ENCODE results near the gene HDGFL3.

DNA sequence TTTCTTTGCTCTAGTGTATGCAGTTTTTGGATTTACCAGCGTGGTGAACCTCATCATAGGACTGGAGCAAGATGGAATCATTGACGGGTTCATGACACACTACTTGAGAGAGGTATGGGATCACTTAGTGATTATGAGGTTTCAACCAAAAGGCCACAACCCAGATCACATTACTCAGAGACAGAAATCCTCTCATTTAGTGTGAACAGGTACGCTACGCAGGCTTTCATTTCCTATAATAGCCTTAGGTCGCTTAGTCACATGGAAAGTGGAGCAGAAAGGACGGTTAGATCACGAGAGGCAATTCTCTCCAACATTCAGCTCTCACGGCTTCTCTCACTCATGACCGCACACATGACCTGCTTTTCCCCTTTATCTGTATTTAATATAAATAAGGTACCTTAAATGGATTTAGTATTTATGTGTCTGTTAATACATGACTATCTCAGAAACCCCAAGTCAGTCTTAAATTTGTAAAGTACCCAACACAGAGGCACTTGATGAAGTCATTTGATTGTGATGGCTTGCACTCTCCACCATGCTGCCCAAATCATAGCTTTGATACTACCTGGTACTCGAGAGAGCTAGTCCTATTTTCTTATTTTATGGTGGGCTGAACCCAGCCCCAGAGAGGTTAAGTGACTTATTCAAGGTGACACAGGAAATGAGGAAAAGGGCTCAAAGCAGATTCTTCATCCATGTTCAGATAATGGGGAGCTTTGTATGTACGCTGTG is 91.6 kb downstream of the HDGFL3 start:
- TF ChIP-seq, protein P1, sequence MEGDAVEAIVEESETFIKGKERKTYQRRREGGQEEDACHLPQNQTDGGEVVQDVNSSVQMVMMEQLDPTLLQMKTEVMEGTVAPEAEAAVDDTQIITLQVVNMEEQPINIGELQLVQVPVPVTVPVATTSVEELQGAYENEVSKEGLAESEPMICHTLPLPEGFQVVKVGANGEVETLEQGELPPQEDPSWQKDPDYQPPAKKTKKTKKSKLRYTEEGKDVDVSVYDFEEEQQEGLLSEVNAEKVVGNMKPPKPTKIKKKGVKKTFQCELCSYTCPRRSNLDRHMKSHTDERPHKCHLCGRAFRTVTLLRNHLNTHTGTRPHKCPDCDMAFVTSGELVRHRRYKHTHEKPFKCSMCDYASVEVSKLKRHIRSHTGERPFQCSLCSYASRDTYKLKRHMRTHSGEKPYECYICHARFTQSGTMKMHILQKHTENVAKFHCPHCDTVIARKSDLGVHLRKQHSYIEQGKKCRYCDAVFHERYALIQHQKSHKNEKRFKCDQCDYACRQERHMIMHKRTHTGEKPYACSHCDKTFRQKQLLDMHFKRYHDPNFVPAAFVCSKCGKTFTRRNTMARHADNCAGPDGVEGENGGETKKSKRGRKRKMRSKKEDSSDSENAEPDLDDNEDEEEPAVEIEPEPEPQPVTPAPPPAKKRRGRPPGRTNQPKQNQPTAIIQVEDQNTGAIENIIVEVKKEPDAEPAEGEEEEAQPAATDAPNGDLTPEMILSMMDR (IDR thresholded peaks at IDR 0.05), result no peak
- TF ChIP-seq EZH2 (IDR thresholded peaks at IDR 0.05), result no peak

Measured in neural progenitor cell (in vitro differentiated cells).